Regular cardiac myocyte (primary cell): Measurements from ENCODE around the gene TOX4. TPM values are rescaled to one million over a fixed set of nuclear protein-coding genes. Genes with fewer than 3 reads are reported as not detected.

Source experiments
- total RNA-seq: library from RNA; depleted of rRNA; stranded (reverse); fragments of >200 nt; gene quantifications from 2 replicates; pipeline ENCODE4 v1.2.3, GENCODE V29; 2014

TOX4 gene
- total RNA-seq, result 18.9 and 32.6 TPM in 2 replicates

DNA sequence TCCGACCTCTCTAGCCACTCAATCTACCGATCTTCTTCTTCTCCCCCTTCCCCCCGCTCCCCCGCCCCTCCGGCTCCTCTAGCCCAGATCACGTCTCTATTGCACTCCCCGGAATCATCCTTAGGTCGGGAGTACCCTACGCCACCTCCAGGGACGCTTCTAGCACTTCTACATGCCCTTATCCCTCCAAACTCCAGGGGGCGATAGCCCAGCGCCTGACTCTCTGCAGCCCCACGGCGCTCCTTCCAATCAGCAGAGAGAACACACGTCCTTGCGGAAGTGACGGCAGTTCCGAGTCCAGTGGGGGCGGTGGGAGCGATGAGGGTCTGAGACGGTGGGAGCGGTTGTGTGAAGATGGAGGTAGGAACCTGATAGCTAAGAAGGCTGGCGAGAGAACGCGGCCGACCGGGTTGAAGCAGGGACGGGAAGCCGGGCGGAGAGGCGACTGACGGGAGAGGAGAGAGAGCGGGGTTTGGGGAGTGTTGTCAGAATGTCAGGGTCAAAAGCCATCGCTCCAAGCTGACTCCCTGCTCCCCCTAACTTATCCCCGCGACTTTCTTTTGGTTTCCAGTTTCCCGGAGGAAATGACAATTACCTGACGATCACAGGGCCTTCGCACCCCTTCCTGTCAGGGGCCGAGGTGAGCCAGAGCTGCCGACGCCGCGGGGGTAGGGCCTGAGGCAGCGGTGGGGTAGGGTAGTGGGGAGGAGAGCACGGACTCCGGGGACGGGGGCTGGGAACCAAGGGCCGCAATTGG is at the start of gene TOX4, which contains the start of gene RAB2B:
TSS of gene TOX4 (plus strand) at position 271 of the 757 bp plus-strand sequence. CDS start at position 355, 84 bp downstream.
TSS of gene RAB2B (minus strand) at position 35 of the 757 bp plus-strand sequence. CDS start 87 bp downstream, outside the sequence.

DNA sequence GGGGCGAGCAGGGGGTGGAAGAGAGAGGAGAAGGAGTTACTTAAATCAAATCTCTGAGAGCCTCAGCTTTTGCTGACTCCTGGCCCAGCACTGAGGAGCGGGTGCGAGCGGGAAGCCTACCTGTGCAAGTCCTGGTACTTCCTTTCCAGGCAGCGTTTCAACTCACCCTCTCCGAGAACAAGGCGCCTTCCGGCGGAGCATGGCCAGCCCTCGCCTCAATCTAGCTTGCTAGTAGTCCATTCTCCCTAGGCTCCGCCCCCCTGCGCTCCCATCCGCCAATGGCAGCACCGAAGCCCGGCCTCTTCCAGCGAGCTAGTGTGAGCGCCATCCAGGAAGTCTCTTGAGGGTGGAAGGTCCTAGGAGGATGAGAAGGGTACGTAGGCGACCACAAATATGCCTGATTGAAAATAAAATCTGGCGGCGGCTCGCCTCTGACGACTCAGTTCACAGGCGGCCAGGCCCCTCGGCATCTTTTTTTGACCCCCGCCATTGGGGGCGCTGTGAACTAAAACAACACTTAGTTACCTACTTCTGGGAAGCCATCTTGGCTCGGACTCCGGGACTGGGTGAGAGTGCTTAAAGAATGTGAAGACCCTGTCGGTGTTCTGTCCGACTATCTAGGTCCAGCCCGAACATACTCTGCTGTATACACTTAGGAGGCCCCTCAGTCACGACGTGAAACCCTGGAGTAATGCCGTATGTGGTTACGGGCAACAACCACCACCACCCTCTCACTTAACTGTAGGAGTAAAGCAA is 20.9 kb upstream of the TOX4 start, which contains the start of gene CHD8:
TSS of gene CHD8 (minus strand) at position 212 of the 756 bp plus-strand sequence. CDS start 24,480 bp downstream, outside the sequence.

DNA sequence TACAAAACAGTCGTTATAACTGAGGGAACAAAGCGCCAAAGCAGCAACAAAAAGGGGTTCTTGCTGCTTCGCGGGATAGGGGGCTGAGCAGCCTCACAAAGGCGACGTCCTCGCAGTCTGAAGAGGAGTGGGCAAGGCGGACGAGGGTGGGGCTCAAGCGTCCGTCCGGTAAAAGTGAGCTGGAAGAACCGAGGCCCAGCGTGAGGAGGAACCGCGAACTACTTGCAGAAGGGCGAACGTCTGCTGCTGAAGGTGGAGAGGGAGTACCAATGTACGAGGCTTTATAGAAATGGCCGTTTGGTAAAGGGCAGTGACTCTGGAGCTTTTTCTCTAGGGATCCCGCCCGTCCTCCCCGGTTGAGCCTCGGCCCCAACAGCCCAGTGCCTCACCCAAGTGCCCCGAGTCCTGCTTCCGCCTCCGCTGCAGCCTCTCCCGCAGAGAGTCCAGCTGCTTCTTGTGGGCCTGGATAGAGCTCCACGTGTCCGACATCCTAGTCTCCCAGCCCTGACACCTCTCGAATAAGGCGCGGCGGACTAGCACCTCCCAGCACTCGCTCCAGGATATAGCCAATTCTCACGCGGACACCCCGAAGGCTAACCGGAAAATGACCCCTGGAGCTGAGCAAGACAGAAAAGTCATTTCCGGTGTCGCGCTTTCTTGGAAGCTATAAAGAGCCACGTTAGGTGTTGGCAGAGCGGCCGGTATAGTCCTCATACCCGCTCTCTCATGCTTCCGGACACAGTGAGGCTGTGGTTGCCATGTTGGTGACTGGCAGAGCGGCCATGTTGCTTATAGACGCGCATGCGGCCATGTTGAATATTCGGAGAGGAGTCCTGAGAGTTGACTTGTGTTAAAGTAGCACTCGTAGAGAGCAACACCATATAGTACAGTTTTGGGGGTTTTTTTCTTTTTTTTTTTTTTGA is 34.0 kb downstream of the TOX4 start, which contains the start of gene METTL3:
TSS of gene METTL3 (minus strand) at position 606 of the 923 bp plus-strand sequence. CDS start at position 489, 117 bp downstream.

GRCh38 chr14:21525962-21526671 is 49.1 kb downstream of the TOX4 start, which contains the start of gene SALL2:
SALL2 (minus strand) TSS chr14:21526346; CDS start chr14:21526127, 219 bp downstream.

Other genes starting within 250 kb of the TOX4 start
- gene HNRNPC, start 207.8 kb upstream of the TOX4 start, total RNA-seq, result 696 and 811 TPM in 2 replicates
- not detected in 2 replicates for gene RPGRIP1, start 197.1 kb upstream of the TOX4 start, total RNA-seq
- 74.4 and 143 TPM in 2 replicates for gene SUPT16H, start 93.2 kb upstream of the TOX4 start, total RNA-seq
- 35.8 and 59.4 TPM in 2 replicates for gene CHD8, start 21.1 kb upstream of the TOX4 start, total RNA-seq
- 26.8 and 29.0 TPM in 2 replicates for gene RAB2B, start 236 bp upstream of the TOX4 start, total RNA-seq
- 79.0 and 108 TPM in 2 replicates for gene METTL3, start 34.1 kb downstream of the TOX4 start, total RNA-seq
- gene SALL2, start 49.2 kb downstream of the TOX4 start, total RNA-seq, result 1.2 and 1.7 TPM in 2 replicates
- not detected in 2 replicates for gene OR10G3, start 102.9 kb downstream of the TOX4 start, total RNA-seq
- not detected in 2 replicates for gene OR10G2, start 157.7 kb downstream of the TOX4 start, total RNA-seq
- not detected in 2 replicates for gene OR4E2, start 176.6 kb downstream of the TOX4 start, total RNA-seq
- gene OR4E1, start 196.6 kb downstream of the TOX4 start, total RNA-seq, result not detected in 2 replicates